ENCODE data around the gene P3H2. TPM values are rescaled to one million over a fixed set of nuclear protein-coding genes. Genes with fewer than 3 reads are reported as not detected.

P3H2 gene
- total RNA-seq, 1 donor from 2014 or later, result 21.9 TPM

GRCh38 chr3:190059242-190059590 lies 61.5 kb downstream of the P3H2 start:
- no peaks in the 10 kb centered on the region for H3K36me3 Mint-ChIP-seq (ENCODE audit: low read depth)
- H3K4me3 Mint-ChIP-seq (ENCODE audit: unreplicated experiment), result no peak overlapping the region
- H3K27ac Mint-ChIP-seq (ENCODE audit: unreplicated experiment), result peak overlapping the region; percentile 82
- peaks cover 85% of the 10 kb centered on the region for H3K4me1 Mint-ChIP-seq (ENCODE audit: low read depth)
- no peaks in the 10 kb centered on the region for H3K27me3 Mint-ChIP-seq (ENCODE audit: low read depth)
- H3K9me3 Mint-ChIP-seq (ENCODE audit: low read depth), result no peaks in the 10 kb centered on the region
- no peak for DNase-seq (ENCODE audit: low spot score)
- no peak for TF ChIP-seq CTCF (IDR thresholded peaks at IDR 0.05)

- Mint-ChIP-seq H3K4me1 (ENCODE audit: low read depth) (peaks cover 85% of the 10 kb centered on the region), H3K9me3 (ENCODE audit: low read depth) (no peaks in the 10 kb centered on the region), H3K27me3 (ENCODE audit: low read depth) (no peaks in the 10 kb centered on the region), H3K27ac (ENCODE audit: unreplicated experiment) (peak overlapping the region; percentile 82), H3K36me3 (ENCODE audit: low read depth) (no peaks in the 10 kb centered on the region), H3K4me3 (ENCODE audit: unreplicated experiment) (peak overlapping the region; percentile 29)
- no peak for TF ChIP-seq CTCF (IDR thresholded peaks at IDR 0.05)
- DNase-seq (ENCODE audit: low spot score), result no peak
These were observed 62.0 kb downstream of the P3H2 start for GRCh38 chr3:190058521-190059241.

- H3K27me3 Mint-ChIP-seq (ENCODE audit: low read depth), result no peaks in the 10 kb centered on the region
- no peaks in the 10 kb centered on the region for H3K36me3 Mint-ChIP-seq (ENCODE audit: low read depth)
- H3K4me3 Mint-ChIP-seq (ENCODE audit: unreplicated experiment), result no peak overlapping the region
- H3K4me1 Mint-ChIP-seq (ENCODE audit: low read depth), result peaks cover 78% of the 10 kb centered on the region
- no peak for TF ChIP-seq CTCF (IDR thresholded peaks at IDR 0.05)
- DNase-seq (ENCODE audit: low spot score), result no peak
- no peaks in the 10 kb centered on the region for H3K9me3 Mint-ChIP-seq (ENCODE audit: low read depth)
- peak overlapping the region; percentile 82 for H3K27ac Mint-ChIP-seq (ENCODE audit: unreplicated experiment)
These were observed 64.0 kb downstream of the P3H2 start for GRCh38 chr3:190056742-190057141.

GRCh38 chr3:190055773-190056172 lies 64.9 kb downstream of the P3H2 start:
- H3K27ac Mint-ChIP-seq (ENCODE audit: unreplicated experiment), result peak overlapping the region; percentile 28
- H3K36me3 Mint-ChIP-seq (ENCODE audit: low read depth), result no peaks in the 10 kb centered on the region
- peaks cover 81% of the 10 kb centered on the region for H3K4me1 Mint-ChIP-seq (ENCODE audit: low read depth)
- no peaks in the 10 kb centered on the region for H3K27me3 Mint-ChIP-seq (ENCODE audit: low read depth)
- no peak overlapping the region for H3K4me3 Mint-ChIP-seq (ENCODE audit: unreplicated experiment)
- no peak for DNase-seq (ENCODE audit: low spot score)
- no peak for TF ChIP-seq CTCF (IDR thresholded peaks at IDR 0.05)
- no peaks in the 10 kb centered on the region for H3K9me3 Mint-ChIP-seq (ENCODE audit: low read depth)

GRCh38 chr3:190053919-190054672 lies 66.6 kb downstream of the P3H2 start:
- Mint-ChIP-seq H3K36me3 (ENCODE audit: low read depth) (no peaks in the 10 kb centered on the region), H3K4me1 (ENCODE audit: low read depth) (peaks cover 79% of the 10 kb centered on the region), H3K4me3 (ENCODE audit: unreplicated experiment) (no peak overlapping the region), H3K27me3 (ENCODE audit: low read depth) (no peaks in the 10 kb centered on the region), H3K9me3 (ENCODE audit: low read depth) (no peaks in the 10 kb centered on the region), H3K27ac (ENCODE audit: unreplicated experiment) (peak overlapping the region; percentile 70)
- no peak for DNase-seq (ENCODE audit: low spot score)
- peak; percentile 49 for TF ChIP-seq CTCF (IDR thresholded peaks at IDR 0.05)

Measured in chondrocyte (in vitro differentiated cells).